GM18502 (cell line): ENCODE data around the gene MYBPHL.

ENCODE experiments used
- ATAC-seq: cut with Tn5 transposase; IDR thresholded peaks from one replicate; pipeline ENCODE4 v1.9.1; 2021; ENCODE audit warnings: mild to moderate bottlenecking; ENCODE audit not compliant: unreplicated experiment, poor library complexity

The MYBPHL gene

DNA sequence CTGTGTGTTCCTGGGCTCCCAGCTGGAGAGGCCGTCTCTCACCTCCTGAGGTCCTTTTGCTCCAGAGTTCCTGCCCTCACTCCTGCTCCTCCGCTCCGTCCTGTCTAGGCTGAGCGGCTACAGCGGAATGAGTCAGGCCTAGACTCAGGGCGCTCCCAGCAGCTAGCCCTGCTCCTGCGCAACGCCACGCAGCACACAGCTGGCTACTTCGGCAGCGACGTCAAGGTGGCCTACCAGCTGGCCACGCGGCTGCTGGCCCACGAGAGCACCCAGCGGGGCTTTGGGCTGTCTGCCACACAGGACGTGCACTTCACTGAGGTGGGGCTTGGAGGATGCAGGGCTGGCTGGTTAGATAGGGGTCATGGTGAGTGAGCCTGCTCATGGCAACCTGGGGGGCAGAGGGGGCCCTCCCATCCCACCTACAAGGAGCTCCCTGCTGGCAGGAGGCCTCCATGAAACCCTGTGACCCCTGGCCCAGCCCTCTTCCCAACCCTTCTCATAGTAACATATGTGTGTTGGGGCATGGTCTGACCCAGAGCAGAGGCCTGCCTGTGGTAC is 39.0 kb downstream of the MYBPHL start:
- ATAC-seq: no peak

GRCh38 chr1:109266965-109267364 is 39.8 kb downstream of the MYBPHL start:
- ATAC-seq: no peak

GRCh38 chr1:109265741-109266330 is 41.0 kb downstream of the MYBPHL start:
- ATAC-seq: no peak

GRCh38 chr1:109265016-109265415 is 41.8 kb downstream of the MYBPHL start:
- ATAC-seq: no peak

- no peak for ATAC-seq
Observed at GRCh38 chr1:109264379-109264755, 42.4 kb downstream of the MYBPHL start.

DNA sequence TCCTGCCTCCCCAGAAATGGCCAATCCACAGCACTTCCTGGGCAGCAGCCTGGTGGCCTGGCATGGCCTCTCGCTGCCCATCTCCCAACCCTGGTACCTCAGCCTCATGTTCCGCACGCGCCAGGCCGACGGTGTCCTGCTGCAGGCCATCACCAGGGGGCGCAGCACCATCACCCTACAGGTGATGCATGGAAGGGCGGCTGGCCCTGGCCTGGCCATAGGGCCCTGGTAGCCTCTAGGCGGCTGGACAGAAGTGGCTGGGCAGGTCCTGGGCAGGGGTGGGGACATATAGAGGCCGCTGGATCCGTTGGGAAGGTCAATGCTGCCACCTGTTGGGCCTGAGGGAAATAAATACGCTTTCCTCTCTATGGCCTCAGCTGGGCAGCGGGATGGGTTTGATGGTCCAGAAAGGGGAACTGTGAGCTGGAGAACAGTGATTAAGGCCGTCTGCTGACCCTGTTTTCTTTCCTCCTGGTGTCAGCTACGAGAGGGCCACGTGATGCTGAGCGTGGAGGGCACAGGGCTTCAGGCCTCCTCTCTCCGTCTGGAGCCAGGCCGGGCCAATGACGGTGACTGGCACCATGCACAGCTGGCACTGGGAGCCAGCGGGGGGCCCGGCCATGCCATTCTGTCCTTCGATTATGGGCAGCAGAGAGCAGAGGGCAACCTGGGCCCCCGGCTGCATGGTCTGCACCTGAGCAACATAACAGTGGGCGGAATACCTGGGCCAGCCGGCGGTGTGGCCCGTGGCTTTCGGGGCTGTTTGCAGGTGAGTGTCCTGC is 43.0 kb downstream of the MYBPHL start:
- ATAC-seq: peak; percentile 89

DNA sequence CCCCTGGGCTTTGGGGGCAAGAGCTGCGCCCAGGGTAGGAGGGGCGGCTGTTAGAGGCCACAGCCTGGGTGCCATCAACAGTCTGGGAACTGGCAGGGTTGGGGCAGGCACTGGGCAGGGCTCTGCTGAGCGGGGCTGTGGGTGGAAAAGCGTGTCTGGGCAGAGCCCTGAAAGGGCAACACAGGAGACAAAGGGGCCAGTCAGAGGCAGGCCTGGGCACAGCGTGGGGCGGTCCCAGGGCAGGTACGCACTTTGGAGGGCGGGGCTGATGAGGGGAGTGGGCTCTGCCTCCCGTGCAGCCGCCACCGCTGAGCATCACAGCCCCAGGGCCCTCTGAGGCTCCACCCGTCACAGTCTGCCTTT is 43.6 kb downstream of the MYBPHL start:
- ATAC-seq: no peak

GRCh38 chr1:109262231-109263055 is 44.4 kb downstream of the MYBPHL start:
- ATAC-seq: no peak

DNA sequence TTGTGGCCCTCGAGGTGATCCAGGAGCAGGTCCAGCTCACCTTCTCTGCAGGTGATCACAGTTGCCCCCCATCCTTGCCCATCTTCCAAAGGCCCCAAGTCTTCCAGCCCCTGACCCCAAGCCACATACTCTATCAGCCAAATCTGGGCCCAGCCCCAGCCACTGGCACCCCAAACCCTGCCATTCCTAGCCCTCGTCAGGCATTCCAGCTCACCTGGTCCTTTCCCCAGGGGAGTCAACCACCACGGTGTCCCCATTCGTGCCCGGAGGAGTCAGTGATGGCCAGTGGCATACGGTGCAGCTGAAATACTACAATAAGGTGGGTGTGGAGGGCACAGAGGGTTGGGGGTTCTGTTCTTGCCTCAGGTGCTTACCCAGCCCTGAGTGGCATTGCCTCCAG is 45.2 kb downstream of the MYBPHL start:
- no peak for ATAC-seq

GRCh38 chr1:109261006-109261405 is 45.8 kb downstream of the MYBPHL start:
- no peak for ATAC-seq

DNA sequence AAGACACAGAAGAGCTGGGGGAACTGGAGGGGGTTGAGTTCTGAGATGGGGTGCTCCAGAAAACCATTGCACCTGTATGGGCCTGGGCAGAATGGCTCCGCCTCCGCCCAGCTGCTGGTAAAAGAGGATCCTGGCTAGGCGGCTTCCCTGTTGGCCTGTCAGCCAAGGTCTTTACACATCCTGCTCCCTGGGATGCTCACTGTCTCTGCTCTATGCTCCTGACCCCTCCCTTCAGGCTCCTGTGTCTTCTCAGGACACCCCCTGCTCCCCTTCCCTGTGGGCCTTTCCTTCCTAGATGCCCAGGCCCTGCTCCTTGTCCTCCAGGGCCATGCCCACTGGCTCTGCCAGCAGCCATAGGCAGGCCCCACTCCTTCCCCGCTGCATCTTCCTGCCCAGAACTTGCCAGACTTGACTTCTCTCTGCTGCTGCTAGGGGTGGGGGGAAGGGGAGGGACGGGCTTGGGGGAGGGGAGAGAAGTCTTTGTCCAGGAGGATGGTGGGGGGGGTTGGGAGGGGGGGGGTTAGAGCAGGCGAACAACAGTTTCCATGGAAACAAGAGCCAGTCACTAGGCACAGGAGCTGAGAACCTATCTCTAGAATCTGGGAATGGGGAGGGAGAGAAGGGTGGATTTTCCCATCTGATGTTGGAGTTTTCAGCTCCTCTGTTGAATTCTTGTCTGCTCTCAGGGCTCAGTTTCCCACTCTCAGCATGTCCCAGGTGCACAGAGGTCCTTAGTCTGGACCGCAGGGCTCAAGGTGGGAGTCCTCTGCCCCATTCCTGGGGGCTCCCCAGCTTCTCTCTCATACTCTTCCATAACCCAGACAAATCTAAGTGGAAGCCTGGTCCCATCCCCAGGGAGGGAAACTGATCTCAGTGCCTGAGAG is 46.9 kb downstream of the MYBPHL start:
- ATAC-seq: no peak

DNA sequence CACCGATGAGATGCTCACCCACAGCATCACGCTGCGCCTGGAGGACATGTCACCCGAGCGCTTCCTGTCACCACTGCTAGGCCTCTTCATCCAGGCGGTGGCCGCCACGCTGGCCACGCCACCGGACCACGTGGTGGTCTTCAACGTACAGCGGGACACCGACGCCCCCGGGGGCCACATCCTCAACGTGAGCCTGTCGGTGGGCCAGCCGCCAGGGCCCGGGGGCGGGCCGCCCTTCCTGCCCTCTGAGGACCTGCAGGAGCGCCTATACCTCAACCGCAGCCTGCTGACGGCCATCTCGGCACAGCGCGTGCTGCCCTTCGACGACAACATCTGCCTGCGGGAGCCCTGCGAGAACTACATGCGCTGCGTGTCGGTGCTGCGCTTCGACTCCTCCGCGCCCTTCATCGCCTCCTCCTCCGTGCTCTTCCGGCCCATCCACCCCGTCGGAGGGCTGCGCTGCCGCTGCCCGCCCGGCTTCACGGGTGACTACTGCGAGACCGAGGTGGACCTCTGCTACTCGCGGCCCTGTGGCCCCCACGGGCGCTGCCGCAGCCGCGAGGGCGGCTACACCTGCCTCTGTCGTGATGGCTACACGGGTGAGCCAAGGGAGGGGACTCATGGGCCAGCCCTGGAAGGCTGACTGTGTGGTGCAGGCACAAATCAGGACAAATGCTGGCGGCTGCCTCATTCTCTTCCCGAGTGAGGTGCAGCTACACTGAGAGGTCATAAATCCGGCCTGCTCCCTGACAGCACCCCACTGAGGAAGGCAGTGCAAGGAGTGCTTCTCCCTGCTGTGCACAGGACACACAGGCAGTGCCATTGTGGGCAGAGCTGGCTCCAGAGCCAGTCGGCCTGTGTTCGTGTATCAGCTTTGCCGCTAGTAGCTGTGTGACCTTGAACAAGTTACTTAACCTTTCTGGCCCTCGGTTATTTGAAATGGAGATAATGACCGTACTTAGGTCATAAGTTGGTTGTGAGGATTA is 48.0 kb downstream of the MYBPHL start:
- no peak for ATAC-seq

- ATAC-seq: no peak
Observed at GRCh38 chr1:109257682-109258421, 49.0 kb downstream of the MYBPHL start.

DNA sequence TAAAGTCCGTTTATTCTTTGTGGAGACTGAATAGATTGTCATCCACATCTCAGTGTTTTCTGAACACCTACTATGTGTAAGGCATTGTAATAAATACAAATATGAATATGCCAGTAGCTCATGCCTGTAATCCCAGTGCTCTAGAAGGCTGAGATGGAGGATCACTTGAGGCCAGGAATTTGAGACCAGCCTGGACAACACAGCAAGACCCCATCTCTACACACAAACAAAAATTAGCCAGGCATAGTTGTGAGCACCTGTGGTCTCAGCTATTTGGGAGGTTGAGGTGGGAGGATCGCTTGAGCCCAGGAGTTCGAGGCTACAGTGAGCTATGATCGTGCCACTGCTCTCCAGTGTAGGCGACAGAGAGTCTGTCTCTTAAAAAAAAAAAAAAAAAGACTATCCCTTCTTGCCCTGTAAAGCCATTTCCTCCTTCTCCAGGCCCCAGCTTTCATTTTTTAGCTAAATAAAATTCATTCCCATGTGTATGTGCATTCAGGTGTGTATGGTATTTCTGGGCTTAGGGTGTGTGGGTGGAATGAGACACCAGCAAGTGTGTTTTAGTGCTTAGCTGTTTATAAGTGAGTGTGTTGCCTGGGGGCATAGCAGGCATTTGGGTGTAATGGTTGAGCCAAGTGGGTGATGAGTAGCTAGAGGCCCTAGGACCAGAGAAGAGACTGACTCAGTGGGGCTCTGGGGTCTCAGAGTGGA is 49.7 kb downstream of the MYBPHL start:
- ATAC-seq: no peak

- ATAC-seq: no peak
Observed at GRCh38 chr1:109256085-109256484, 50.7 kb downstream of the MYBPHL start.

DNA sequence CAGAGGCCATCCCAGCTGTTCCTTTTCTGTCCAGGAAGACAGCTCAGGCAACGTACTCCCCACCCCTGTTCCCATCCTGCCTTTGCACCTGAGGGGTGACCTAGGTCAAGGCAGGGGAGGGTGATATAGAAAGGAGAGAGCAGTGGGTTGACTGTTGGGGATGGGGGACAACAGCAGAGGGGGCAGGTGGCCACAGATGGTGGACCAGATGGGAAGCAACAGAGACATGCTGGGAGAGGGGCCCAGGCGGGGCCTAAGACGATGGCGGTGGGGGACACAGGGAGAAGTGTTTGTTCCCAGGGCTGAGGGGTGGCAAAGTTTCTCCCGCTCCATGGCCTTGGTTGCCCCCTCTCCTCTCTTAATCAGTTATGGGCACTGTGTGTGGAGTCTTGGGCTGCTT is 51.1 kb downstream of the MYBPHL start:
- ATAC-seq: no peak

- no peak for ATAC-seq
Observed at GRCh38 chr1:109255097-109255651, 51.6 kb downstream of the MYBPHL start.
